Hippocampal formation (tissue), 2 donors: ENCODE data around the gene LCE3C.
"Not testable (repeated sequence)": the region's sequence is repeated elsewhere in the genome, so short reads cannot be mapped to it uniquely, and the experiment has no call there.

Experiments
- DNase-seq, 2 donors: peaks; one replicate each; lab custom pipeline; 2025; lab: John Stamatoyannopoulos, UW

Gene LCE3C, protein sequence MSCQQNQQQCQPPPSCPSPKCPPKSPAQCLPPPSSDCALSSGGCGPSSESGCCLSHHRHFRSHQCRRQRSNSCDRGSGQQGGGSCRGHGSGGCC

GRCh38 chr1:152599934-152600333, at the start of gene LCE3C:
TSS of gene LCE3C (plus strand) at chr1:152600234. CDS start at chr1:152600732, 498 bp downstream.
- DNase-seq: no peak

DNA sequence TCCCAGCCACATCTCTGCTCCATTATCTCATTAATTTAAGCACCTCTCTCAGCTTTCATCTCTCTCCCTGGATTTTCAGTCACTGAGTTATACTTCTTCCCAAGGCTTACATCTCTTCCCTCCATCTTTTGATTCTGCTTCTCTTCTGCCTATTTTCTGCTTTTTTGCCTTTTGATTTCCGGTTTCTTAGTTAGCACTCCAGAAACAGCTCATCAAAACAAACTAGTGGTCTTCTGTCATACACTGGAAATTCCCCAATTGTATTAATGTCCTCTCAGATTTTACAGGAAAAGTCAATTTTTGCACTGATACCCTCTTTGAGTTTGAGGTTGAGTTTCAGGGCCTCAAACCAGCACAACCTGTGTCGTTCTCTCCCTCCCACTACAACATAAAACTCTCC, 34.9 kb upstream of the LCE3C start:
- no peak for DNase-seq

DNA sequence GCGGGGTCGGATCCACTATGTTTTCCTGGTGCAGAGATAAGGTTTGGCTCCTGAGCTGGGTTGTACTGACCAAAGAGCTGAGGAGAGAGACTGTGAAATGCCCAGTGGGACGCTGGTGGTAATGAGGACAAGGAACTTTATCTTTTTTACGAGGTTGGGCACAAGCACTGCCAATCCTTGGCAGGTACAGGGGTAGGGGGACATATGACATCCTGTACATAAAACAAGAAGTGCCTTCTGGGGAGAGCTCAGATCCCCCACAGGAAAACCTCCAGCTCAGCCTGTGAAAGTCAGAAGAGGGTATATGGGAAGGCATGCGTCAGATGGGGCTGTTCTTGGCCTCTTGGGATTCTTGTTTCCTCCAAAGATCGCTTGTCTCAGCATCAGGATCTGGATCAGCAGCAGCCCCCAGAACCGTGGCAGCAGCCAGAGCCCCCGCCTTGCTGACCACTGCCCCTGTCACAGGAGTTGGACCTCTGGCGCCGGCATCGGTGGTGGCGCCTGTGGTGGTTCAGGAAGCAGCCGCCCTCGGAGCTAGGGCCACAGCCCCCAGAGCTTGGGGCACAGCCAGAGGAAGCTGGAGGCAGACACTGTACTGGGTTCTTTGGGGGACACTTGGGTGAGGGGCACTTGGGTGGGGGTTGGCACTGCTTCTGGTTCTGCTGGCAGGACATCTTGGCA, 34.4 kb upstream of the LCE3C start:
- DNase-seq: no peak

DNA sequence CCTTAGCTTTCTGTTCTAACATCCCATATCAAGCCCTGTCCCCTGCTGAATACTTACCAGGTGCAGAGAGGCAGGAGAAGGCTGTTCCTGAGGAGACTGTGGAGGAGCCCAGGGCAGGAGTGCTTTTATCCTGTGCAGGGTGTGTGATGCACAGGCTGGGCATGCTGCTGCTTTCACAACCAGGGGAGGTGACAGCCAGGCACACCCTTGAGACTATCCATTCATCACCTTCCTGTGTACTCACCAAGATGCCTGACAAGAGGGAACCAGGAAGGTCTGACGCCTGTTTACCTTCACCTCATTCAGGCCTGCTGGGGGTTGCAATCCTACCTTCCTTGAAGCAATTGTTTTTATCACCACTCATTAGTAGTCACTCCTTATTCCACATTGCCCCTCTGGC, 33.4 kb upstream of the LCE3C start, which contains the start of gene LCE3E:
LCE3E (minus strand) TSS at position 100 of the 400 bp plus-strand sequence. CDS start 572 bp downstream, outside the sequence.
- no peak for DNase-seq

DNA sequence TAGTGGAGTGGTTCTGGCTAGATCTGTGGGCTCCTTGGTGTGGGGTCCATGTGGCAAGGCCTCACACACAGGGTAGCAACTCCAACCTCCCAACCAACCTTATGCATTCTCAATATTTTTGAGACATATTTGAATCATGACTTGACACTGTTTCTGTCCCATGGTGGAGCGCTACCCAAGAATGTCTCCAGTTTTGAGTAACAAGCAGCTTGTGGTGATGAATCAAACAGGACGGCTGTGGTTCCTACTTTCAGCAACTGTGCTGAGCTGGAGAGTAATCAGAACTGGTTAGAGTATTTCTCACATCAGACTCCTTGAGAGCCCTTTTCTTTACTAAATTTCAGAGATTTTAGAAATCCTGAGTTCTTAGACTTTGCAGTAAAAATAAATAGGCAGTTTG, 22.9 kb upstream of the LCE3C start:
- DNase-seq: no peak

GRCh38 chr1:152579526-152579925, 20.5 kb upstream of the LCE3C start:
- not testable (repeated sequence) for DNase-seq

- DNase-seq: no peak
These were observed 19.6 kb upstream of the LCE3C start, which contains the start of gene LCE3D for GRCh38 chr1:152580433-152580832. TSS of gene LCE3D (minus strand) at chr1:152580516. CDS start at chr1:152579936, 580 bp downstream.

GRCh38 chr1:152582647-152583046, 17.4 kb upstream of the LCE3C start:
- DNase-seq: no peak

- DNase-seq: no peak
These were observed 14.4 kb upstream of the LCE3C start for GRCh38 chr1:152585586-152585985.

GRCh38 chr1:152596986-152597385, 3.0 kb upstream of the LCE3C start:
- DNase-seq: no peak

- no peak for DNase-seq
These were observed 13.5 kb downstream of the LCE3C start, which contains the start of gene LCE3B for GRCh38 chr1:152613511-152613910. TSS of gene LCE3B (plus strand) at chr1:152613811. CDS start at chr1:152613811, 0 bp downstream.

- no peak for DNase-seq
These were observed 22.0 kb downstream of the LCE3C start for GRCh38 chr1:152621993-152622392.

- DNase-seq: no peak
These were observed 22.8 kb downstream of the LCE3C start, which contains the start of gene LCE3A for GRCh38 chr1:152622803-152623202. TSS of gene LCE3A (minus strand) at chr1:152623103. CDS start at chr1:152623103, 0 bp downstream.

- no peak for DNase-seq
These were observed 23.3 kb downstream of the LCE3C start for GRCh38 chr1:152623203-152623844.

- DNase-seq: no peak
These were observed 26.7 kb downstream of the LCE3C start for GRCh38 chr1:152626744-152627143.

DNA sequence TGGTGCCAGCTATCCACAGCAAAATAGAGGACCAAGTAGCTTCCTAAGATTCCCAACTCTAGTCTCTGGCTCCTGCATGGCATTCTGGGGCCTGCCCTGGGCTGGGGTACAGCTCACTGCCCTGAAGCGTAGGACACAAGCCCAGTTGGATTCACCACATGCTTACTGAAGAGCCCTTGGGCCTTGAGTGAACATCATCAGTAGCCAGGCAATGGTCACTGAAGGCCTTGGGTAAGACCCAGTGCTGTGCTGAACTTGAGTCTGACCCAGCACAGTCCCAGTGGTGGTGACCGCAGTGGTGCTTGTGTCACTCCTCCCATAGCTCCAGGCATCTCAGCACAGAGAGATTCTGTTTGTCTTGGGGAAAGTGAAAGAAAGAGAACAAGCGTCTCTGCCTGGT, 30.6 kb downstream of the LCE3C start:
- no peak for DNase-seq

GRCh38 chr1:152640351-152640750, 40.3 kb downstream of the LCE3C start:
- no peak for DNase-seq

- no peak for DNase-seq
These were observed 43.9 kb downstream of the LCE3C start for GRCh38 chr1:152643945-152644344.

- DNase-seq: no peak
These were observed 45.1 kb downstream of the LCE3C start for GRCh38 chr1:152645146-152645545.

GRCh38 chr1:152646656-152647055, 46.6 kb downstream of the LCE3C start:
- DNase-seq: no peak
